Putamen (tissue), 1 donor: Measurements from ENCODE around the gene ZBTB14.

ENCODE experiments used
- DNase-seq: peaks from one replicate; pipeline ENCODE4 v3.0.0-alpha.2; 2016; ENCODE audit warnings: low spot score

ZBTB14 gene

DNA sequence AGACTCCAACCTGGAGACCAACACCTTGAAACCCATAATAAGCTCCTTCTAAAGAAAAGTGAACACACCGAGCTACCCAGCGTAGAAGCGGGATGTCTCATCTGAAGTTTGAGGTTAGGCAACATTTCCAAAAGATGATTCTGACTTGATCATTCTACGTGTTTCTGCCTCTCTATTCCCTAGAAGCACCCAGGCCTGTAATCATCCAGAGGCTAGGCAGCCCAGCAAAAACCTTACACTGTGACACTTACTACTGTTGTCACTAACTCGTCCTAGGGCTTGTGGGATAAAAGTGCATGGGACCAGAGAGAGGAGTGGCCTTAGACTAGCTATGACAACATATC, 1.4 kb downstream of the ZBTB14 start:
- DNase-seq = no peak

DNA sequence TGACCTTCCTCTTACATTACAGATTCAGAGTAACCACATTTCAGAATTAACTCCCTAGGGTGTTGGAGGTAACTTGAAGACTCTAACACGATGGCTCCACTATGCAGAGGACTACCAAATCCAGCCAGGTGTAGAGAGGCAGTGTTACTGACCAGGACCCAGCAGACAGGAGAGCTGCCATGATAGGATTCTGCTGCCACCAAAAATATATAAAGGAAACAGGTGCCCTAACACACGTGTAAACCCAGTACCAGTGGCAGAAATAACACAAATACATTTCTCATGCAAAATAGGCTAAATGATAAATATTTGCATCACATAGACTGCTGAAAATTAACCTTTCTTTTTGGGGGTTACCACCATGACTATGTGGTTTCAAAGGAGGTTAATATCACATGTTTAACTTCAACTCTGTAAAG, 7.0 kb downstream of the ZBTB14 start:
- DNase-seq = no peak

DNA sequence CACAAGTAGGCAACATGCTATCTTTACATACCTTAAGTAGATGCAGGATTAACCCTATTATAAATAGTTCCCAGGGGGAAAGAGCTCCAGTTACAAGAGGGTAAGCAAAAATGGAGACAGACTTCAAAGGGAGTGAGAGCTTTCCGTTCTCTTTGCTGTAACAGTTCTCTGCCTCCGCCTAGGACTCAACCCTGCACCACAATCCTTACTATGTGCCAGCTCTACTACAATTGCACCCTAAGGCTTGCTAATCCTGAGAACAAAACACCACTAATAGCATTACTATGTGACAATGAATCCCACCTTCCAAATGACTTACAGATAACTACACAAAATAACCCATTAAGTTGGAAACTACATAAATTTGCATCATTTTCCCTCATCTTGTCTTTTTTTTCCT, 7.7 kb downstream of the ZBTB14 start:
- no peak for DNase-seq

DNA sequence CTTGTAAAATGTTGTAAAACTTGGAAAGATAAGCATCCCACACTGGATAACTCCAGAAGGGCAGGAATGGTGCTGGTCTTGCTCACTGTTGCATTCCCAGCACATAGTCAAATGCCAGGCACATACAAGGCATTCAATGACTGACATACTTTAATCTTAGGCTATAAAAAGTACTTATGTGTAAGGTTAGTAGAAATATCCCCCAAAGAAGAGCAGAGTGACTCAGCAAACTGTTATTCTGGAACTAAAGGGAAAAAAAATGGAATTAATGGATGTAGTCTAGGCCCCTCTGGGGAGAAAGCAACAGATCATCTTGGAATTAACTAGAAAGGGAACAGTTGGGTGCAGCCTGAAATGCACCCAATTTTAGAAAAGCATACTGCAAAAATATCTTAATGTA, 9.0 kb downstream of the ZBTB14 start:
- DNase-seq = no peak

DNA sequence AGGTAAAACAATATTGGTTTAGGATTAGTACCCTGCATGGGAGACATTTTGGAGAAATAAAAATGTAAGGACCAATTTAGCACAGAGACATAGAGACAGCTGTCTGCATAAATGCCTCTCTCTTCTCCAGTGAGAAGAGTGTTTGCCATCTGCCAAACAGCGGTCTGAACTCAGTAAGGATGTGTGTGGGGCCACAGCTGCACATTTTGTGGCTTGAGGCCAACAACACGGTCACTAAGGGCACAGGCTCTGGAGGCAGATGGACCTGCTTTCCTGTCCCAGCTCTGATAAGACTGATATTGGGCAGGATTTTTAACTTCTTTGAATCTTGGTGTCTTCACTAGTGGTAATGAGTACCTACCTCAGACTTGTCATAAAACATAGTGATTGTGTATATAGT, 10.2 kb downstream of the ZBTB14 start:
- DNase-seq = no peak

DNA sequence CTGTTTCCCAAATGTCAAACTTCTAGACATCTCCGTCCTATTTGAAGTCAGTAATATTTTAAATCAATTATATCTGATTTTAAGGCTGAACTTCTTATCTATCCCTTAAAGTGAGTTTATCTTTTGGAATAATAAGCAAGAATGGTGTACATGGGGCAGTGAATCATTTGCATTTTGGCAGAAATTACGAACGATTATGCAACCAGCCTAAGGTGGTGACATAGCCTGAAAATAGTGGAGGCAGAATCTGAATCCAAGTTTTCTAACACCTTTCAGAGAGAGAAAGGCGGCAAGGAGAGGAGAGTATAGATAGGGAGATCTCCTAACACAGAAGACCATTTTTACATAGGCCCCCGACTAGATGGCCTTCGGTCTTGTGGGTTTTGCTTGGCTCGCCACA, 10.7 kb downstream of the ZBTB14 start:
- DNase-seq = no peak

DNA sequence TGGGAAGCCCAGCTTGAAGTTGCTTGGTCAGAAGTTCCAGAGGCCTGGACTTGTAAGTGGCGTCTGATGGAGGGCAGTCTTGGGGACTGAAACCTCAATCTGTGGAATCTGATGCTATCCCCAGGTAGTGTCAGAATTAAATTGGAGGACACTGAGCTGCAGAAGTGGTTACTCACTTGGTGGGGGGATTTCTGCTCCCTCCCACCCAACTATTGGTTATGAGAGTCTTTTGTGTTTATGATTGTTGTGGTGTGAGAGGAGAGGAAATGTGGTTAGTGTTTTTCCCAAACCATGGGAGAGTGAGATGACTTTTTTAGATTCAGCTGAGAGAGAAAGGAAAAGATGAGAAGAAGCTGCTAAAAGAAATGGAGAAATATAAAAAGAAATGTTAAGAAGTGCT, 12.8 kb downstream of the ZBTB14 start:
- DNase-seq = no peak

DNA sequence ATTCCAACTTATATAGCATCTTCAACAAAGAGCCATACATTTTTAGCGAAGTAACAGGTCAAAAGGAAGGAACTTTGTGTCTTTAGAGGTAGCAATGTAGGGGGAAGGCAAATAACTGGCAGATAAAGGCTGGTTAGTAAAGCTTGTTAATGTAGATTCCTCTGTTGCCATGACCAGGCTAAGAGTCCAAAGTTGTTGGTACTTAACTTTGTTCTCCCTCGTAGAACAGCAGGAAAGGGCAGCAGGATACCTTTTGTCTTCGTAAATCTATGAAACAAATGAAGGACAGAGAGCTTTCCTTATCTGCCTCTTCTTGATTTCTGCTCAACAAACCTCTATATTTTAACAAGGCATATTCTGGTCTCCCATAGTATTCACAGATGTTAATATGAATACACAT, 18.6 kb downstream of the ZBTB14 start:
- DNase-seq = no peak

DNA sequence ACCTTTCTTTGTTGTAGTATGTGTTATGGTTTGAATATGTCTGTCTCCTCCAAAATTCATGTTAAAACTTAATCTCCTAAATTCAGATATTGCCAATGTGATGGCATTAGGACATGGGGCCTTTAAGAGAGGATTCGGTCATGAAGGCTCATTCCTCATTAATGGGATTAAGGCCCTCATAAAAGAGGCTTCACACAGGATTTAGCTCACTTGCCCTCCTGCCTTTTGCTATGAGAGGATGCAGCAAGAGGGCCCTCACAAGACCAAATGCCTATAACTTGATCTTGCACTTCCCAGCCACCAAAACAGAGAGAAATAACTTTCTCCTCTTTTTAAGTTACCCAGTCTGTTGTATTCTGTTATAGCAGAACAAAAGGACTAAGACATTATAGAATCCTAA, 19.7 kb downstream of the ZBTB14 start:
- no peak for DNase-seq

DNA sequence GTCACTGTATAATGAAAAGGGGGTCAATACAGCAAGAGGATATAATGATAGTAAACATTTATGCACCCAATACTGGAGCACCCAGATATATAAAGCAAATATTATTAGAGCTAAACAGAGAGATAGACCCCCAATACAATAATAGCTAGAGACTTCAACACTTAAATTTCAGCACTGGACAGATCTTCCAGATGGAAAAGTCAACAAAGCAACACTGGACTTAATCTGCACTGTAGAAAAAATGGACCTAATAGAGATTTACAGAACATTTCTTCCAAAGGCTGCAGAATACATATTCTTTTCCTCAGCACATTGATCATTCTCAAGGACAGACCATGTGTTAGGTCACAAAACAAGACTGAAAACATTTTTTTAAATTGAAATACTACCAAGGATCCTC, 26.7 kb downstream of the ZBTB14 start:
- DNase-seq = no peak

DNA sequence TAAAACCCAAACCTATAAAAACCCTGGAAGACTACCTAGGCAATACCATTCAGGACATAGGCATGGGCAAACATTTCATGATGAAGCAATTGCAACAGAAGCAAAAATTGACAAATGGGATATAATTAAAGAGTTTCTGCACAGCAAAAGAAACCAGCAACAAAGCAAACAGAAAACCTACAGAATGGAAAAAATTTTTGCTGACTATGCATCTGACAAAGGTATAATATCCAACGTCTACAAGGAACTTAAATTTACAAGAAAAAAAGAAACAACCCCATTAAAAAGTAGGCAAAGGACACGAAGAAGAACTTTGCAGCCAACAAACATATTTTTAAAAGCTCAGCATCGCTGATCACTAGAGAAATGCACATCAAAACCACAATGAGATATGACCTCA, 28.8 kb downstream of the ZBTB14 start:
- DNase-seq = no peak

DNA sequence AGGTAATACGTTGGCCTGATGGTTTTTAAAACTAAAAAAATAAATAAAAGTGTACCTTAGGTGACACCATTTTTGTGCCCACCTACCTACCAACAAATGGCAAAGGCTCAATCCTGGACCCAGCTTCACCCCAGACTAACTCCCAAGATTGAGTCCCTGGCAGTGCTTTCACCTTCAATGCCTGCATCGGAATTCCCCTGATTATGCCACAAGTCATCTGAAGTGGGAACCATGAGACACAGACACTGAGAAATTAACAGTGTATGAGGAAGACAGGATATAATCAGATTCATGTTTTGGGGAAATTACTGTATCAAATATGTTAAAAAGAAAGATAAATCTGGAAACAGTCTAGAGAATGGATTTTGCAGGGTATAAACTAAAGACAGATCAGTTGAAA, 41.6 kb downstream of the ZBTB14 start:
- no peak for DNase-seq

DNA sequence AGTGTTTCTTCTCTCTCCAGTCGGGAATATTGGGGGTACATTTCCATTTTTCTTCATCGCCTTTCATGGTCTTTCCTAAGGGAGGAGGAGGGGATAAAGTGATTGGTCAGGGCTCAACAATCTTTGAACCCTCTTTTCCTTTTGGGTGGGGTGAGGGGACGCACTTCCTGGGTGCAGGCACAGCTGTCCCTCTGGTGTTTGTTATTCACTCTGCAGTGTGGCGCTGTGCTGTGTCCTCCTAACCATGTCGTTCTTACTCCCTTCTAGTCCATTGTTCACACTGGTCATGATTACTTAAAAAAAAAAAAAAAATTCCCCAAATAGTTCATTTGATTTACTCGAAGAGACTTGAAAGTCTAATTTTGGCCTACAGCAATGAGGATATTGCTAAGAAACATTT, 44.4 kb downstream of the ZBTB14 start:
- DNase-seq = no peak

DNA sequence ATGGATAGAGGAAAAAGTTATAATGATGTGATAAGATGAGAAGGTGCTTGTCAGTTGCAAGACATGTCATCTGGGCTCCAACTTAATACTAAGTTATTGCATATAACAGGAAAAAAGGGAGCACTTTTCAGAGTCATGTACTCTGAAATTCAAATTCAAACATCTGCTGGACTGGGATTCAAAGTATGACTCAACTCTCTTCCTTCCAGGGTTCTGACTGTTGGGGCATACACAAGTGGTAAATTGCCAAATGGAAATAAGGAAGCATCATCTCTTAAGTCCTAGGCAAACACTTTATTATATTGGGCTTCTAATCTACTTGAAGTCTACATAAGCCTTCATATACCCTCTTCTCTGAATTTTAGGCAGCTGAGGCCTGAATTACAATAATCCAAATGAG, 44.9 kb downstream of the ZBTB14 start:
- no peak for DNase-seq

DNA sequence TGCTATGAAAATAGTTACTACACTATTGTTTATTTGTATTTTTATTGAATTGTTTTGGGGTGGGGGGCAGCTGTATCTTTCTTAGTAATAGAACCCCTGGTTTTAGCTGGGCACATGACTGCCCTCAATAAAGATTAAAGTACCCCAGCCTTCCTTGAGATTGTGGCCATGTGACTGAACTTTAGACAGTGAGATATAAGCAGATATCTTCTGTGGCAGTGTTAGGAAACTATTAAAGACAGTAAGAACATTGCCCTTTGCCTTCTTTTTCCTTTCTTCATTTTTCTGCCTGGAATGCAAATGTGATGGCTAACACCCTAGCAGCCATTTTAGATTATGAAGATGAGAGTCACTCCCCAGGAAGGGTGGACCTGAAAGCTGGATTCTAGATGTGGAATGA, 50.6 kb downstream of the ZBTB14 start:
- DNase-seq = no peak

DNA sequence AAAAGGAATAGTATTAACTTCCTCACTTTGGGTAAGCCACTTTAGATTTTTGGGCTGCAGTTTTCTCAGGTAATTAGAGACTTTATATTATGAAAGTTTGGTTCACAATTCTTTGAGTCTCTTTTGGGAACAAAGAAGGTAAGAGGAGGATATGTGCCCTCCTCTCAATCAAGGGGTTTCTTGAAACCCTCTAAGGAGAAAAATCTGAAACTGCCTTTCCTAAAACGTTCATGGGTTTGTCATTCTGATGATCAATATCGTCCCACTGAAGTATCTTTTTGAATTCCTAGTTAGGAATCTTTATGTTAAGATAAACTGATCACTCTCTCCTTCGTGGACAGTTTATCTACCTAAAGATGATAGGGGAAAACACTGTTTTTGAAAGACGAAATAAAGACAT, 56.1 kb downstream of the ZBTB14 start:
- no peak for DNase-seq
